PFSK-1 (cell line): Measurements from ENCODE around the gene C1orf74.

Experiments
- FOXP2 ChIP-seq: optimal IDR thresholded peaks from 2 replicates; pipeline ENCODE3; 2011; ENCODE audit warnings: borderline replicate concordance, control low read depth, inconsistent platforms; ENCODE audit not compliant: insufficient read depth; ENCODE audit errors: extremely low read length, extremely low read depth
- POLR2AphosphoS5 ChIP-seq: IDR thresholded peaks from 2 replicates; pipeline ENCODE4 v1.6.1; 2012; ENCODE audit warnings: low read depth, mild to moderate bottlenecking, control low read depth, low read length, moderate library complexity
- SIN3A ChIP-seq: IDR thresholded peaks from 2 replicates; pipeline ENCODE4 v1.6.1; 2012; ENCODE audit warnings: mild to moderate bottlenecking, low read length, moderate library complexity, borderline replicate concordance; ENCODE audit not compliant: insufficient read depth
- TAF1 ChIP-seq: IDR thresholded peaks from 2 replicates; pipeline ENCODE4 v1.6.1; 2012; ENCODE audit warnings: low read length, control low read depth, borderline replicate concordance; ENCODE audit not compliant: insufficient read depth
- TF ChIP-seq, protein P1 (sequence below), 2 experiments: IDR thresholded peaks; 2 replicates each; pipeline versions ENCODE4 v1.6.1 to v1.8.0; 2011 to 2012; ENCODE audit warnings: low read depth in 2 of 2, low read length in 2 of 2, control low read depth in 1 of 2, inconsistent platforms in 1 of 2, mild to moderate bottlenecking in 1 of 2, moderate library complexity in 1 of 2; ENCODE audit not compliant: insufficient read depth in 1 of 2

DNA sequence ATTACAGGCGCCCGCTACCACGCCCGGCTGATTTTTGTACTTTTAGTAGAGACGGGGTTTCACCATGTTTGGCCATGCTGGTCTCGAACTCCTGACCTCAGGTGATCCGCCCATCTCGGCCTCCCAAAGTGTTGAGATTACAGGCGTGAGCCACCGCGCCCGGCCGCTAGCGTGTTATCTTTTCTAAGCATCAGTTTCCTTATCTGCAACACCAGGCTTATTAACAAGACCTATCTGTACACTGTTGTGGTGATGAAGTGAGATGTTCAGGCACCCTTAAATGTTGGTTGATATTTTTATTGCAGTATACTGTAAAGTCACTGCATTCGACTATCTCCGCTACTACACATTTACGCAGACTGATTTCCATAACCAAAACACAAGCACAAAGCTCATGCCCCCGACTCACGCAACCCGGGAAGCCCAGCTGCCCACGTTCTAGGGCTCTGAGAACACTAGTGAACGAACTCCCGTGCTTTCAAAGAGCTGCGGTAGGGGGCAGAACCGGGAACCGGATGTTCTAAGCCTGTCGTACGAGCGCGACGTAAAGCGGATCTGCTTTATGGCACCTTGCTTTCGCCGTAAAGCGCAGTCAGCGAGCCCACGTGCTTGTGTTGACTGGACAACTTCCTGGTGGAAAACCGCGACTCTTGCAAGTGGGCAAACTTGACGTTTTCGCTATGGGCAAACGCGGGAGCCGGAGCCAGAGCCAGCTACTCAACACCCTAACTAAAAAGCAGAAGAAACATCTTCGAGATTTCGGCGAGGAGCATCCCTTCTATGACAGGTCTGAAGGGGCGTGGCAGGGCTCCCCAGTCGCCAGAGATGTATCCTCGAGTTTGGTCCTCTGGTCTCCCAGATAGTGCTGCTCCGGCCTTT is 43.3 kb upstream of the C1orf74 start, which contains the start of gene UTP25:
- TF ChIP-seq, protein P1, sequence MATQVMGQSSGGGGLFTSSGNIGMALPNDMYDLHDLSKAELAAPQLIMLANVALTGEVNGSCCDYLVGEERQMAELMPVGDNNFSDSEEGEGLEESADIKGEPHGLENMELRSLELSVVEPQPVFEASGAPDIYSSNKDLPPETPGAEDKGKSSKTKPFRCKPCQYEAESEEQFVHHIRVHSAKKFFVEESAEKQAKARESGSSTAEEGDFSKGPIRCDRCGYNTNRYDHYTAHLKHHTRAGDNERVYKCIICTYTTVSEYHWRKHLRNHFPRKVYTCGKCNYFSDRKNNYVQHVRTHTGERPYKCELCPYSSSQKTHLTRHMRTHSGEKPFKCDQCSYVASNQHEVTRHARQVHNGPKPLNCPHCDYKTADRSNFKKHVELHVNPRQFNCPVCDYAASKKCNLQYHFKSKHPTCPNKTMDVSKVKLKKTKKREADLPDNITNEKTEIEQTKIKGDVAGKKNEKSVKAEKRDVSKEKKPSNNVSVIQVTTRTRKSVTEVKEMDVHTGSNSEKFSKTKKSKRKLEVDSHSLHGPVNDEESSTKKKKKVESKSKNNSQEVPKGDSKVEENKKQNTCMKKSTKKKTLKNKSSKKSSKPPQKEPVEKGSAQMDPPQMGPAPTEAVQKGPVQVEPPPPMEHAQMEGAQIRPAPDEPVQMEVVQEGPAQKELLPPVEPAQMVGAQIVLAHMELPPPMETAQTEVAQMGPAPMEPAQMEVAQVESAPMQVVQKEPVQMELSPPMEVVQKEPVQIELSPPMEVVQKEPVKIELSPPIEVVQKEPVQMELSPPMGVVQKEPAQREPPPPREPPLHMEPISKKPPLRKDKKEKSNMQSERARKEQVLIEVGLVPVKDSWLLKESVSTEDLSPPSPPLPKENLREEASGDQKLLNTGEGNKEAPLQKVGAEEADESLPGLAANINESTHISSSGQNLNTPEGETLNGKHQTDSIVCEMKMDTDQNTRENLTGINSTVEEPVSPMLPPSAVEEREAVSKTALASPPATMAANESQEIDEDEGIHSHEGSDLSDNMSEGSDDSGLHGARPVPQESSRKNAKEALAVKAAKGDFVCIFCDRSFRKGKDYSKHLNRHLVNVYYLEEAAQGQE (IDR thresholded peaks at IDR 0.05; ENCODE audit: insufficient read depth in 1 of 2, low read depth in 2 of 2, low read length in 2 of 2): peak; percentile 35 to 62; a peak in 2 of 4 replicates
- TF ChIP-seq TAF1 (peak; percentile 81; the same call in 1 of the 2 replicates), POLR2AphosphoS5 (peak; percentile 85), SIN3A (peak; percentile 100), FOXP2 (peak; percentile 92)
